NCI-H2171 (cell line): ENCODE data around the gene MRO.
"Not testable (repeated sequence)": the region's sequence is repeated elsewhere in the genome, so short reads cannot be mapped to it uniquely, and the experiment has no call there.

ENCODE experiments used
- DNase-seq: peaks from one replicate; lab custom pipeline; 2025; lab: John Stamatoyannopoulos, UW

The MRO gene

GRCh38 chr18:50819728-50820378 lies at the start of gene MRO:
Gene MRO, minus strand, starts transcription at chr18:50820016. Its CDS starts 10,616 bp downstream, at chr18:50809400.
- peak; percentile 66 for DNase-seq

GRCh38 chr18:50869150-50869549 lies 49.3 kb upstream of the MRO start:
- DNase-seq: no peak

- DNase-seq: no peak
Observed at GRCh38 chr18:50866765-50867164, 46.9 kb upstream of the MRO start.

GRCh38 chr18:50863840-50864375 lies 44.1 kb upstream of the MRO start:
- DNase-seq: no peak

- no peak for DNase-seq
Observed at GRCh38 chr18:50862401-50862800, 42.6 kb upstream of the MRO start.

- DNase-seq: no peak
Observed at GRCh38 chr18:50861617-50862016, 41.8 kb upstream of the MRO start.

GRCh38 chr18:50859793-50860555 lies 40.2 kb upstream of the MRO start:
- DNase-seq: no peak

- no peak for DNase-seq
Observed at GRCh38 chr18:50857694-50858093, 37.9 kb upstream of the MRO start.

- not testable (repeated sequence) for DNase-seq
Observed at GRCh38 chr18:50857166-50857565, 37.4 kb upstream of the MRO start.

- no peak for DNase-seq
Observed at GRCh38 chr18:50855976-50856757, 36.4 kb upstream of the MRO start.

- DNase-seq: no peak
Observed at GRCh38 chr18:50853863-50854271, 34.1 kb upstream of the MRO start.

GRCh38 chr18:50850307-50851065 lies 30.7 kb upstream of the MRO start:
- no peak for DNase-seq

GRCh38 chr18:50849419-50849821 lies 29.6 kb upstream of the MRO start:
- DNase-seq: no peak

- DNase-seq: no peak
Observed at GRCh38 chr18:50848991-50849390, 29.2 kb upstream of the MRO start.

GRCh38 chr18:50848061-50848551 lies 28.3 kb upstream of the MRO start:
- DNase-seq: no peak

GRCh38 chr18:50847192-50847591 lies 27.4 kb upstream of the MRO start:
- no peak for DNase-seq

GRCh38 chr18:50844960-50845359 lies 25.1 kb upstream of the MRO start:
- DNase-seq: no peak

- DNase-seq: no peak
Observed at GRCh38 chr18:50844554-50844953, 24.7 kb upstream of the MRO start.

GRCh38 chr18:50842846-50843245 lies 23.0 kb upstream of the MRO start:
- no peak for DNase-seq

GRCh38 chr18:50839996-50840395 lies 20.2 kb upstream of the MRO start:
- no peak for DNase-seq

GRCh38 chr18:50839341-50839740 lies 19.5 kb upstream of the MRO start:
- DNase-seq: no peak

- peak; percentile 30 for DNase-seq
Observed at GRCh38 chr18:50836521-50836957, 16.7 kb upstream of the MRO start.
